GM21447 (cell line): Measurements from ENCODE around the gene NGFR.

Experiments
- ATAC-seq: cut with Tn5 transposase; IDR thresholded peaks from one replicate; pipeline ENCODE4 v1.9.1; 2021; ENCODE audit not compliant: unreplicated experiment

NGFR gene

GRCh38 chr17:49468811-49469385 lies 26.2 kb upstream of the NGFR start:
- no peak for ATAC-seq

- no peak for ATAC-seq
Observed at GRCh38 chr17:49469831-49470810, 25.0 kb upstream of the NGFR start.

DNA sequence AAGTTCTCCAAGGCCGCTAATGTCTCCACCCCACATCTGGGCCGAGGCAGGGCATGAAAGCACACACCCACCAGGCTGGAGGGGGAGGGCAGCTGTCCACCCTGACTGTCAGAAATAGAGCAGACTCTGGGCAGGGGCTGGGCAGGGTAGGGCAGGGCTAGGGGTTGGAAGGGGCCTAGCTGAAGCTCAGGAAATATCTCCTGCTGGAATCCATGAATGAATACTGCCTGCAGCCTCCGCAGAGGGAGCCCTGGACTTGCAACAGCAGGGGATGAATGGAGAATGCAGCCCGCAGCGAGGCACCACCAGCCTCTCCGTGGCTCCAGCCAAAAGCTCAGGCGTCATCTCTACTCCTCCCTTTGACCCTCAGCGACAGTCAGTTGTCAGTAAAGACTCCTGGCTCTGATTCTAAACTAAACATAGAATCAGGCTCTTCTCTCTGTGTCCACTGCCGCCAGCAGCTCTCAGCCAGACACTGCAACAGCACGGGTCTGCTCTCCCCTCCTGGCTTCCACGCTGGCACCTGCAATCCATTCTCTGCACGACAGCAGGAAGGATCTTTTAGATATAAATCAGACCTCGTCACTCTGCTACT lies 23.9 kb upstream of the NGFR start:
- no peak for ATAC-seq

- no peak for ATAC-seq
Observed at GRCh38 chr17:49471769-49472168, 23.3 kb upstream of the NGFR start.

GRCh38 chr17:49472527-49472926 lies 22.6 kb upstream of the NGFR start:
- ATAC-seq: no peak

- ATAC-seq: no peak
Observed at GRCh38 chr17:49473900-49474751, 21.0 kb upstream of the NGFR start.

DNA sequence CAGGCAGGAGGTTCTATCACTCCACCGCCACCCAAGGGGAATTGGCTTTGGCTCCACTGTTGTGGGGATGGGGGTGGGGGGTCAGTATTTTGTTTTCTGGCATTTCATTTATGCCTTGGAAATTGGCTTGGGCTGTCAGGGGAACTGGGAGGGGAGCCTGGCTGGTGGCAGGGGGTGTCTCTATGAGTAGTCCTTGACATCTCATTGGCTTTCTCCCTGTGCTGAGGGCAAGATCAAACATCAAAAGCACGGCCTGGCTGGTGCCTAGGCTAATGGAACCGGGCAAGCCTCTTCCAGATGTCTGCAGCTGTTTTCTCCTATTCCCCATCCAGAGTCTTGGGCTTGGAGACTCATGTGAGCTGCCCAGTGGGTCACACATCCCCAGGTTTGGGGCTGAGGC lies 17.4 kb upstream of the NGFR start:
- ATAC-seq: no peak

DNA sequence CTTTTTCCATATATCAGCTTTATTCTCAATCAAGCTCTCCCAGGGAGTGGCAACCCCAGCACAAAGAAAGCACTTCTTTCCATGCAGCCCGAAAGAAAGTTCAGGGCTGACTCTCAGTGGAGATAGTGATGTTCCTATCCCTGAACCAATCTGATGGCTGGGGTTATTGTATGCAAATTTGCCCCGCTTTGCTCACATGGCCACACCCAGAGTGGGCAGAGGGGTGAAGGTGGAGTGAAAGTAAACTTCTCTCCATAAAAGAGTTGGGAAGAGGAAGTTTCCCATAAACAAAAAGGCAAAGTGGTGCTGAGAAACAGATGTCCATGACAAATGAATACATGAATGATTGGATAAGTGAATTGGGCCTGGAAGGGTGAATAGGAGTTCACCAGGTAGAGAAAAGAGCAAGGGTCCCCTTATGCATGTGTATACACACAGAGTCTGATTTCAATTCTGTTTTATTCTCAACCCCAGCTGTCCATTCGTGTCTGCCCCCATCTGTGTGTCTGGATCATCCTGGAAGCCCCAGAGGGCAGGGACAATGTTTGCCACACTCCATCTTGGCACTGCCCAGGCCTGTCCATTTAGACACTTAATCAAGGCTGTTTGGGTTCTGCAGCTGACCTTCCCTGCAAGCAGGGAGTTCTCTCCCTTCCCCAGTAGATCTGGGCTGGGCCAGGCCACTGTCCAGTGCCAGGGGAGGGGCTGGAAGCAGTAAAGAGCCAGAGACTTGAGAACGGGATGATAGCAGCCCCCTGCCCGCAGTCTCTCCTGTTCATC lies 14.1 kb upstream of the NGFR start:
- ATAC-seq: no peak

DNA sequence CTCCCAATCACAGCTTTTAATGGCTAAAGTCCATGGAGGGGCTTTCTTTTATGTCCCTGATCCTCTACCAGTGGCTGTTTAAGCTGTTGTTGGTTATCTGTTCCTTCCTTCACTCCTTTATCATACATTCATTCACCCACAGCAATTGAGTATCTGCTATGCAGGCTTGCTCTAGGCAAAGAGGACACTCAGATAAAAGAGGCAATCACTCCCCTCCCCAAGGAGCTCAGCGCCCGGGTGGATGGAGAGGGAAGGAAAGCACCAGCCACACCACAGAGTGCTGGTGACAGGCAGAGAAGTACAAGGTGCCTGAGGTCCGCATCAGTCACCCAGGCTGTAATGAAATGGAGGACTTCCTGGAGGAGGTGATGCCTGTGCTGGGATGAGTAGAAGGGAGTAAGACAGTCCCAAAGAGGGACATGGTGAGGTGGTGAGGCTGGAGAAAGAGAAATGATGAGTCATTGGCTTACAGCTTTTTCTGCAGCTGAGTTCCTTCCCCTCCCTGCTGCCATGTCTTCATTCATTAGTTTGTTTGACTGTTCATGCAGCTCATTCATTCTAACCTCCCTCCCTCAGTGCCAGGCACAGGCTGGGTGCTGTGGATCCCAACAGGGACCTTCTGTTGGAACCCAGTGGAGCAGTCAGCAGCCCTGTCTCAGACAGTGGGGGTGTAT lies 12.8 kb upstream of the NGFR start:
- ATAC-seq: no peak

GRCh38 chr17:49483599-49484509 lies 11.2 kb upstream of the NGFR start:
- ATAC-seq: no peak

DNA sequence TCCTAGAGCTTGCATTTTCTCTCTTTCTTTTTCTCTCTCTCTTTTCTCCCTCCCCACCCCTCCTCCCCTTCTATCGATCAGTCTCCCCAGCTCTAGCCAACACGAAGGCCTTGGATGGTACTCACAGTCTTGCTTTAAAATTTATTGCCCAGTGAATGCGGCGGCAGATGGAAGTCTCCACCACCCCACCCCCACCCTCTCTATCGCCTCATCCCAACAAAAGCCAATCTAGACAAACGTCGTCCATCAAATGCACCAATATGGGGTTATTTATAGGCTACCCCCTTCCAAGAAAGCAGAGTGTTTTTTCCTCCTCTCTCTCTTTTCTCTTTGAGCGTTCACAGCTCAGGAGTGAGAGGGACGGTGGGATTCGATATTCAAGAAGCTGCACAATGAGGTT lies 10.5 kb upstream of the NGFR start:
- ATAC-seq: no peak

DNA sequence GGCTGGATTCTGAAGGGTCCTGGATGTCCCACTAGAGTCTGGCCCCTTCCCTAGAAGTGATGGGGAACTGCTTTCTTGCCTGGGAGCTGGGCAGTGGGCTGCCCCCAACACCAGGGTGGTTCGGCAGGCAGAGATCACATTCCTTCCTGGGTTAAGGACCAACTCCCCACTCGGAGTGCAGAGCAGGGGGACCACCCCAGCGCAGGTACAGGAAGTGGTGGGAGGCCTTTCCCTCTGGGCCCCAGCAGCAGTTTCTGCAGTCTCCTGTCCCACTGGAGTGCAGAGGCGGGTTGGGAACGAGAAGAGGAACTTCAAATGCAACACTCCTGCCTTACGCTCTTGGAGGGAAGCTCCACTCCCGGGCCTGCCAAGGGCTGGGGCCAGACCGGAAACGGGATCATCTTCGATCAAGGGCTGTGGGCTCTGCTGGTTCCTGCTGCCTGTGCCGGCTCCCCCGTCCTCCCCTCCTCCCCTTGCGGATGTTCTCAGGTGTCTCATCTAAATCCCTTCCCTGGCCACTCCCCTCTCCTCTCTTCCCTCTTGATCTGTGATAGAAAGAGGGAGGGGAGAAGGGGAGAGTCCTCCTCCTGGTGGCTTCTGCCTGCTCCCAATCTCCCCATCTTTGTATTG lies 9.0 kb upstream of the NGFR start:
- no peak for ATAC-seq

DNA sequence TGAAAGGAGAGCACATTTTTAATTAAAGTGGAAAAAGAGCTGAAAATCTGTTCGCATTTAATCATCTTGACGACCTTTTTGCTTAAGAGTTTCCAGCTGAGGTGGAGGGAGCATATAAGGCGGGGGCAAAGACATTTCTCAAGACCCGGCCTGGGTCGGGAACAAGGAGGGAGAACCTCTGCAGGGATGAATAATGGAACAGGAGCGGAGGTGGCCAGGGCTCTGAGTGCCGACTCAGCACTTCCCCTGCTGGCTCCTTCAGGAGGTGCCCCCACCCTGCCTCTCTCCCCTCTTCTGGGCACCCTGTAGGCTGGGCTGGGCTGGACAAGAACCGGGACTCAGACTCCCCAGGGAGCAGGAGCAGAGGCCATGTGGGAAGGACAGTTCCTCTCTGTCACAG lies 7.9 kb upstream of the NGFR start:
- no peak for ATAC-seq

- no peak for ATAC-seq
Observed at GRCh38 chr17:49488612-49489011, 6.5 kb upstream of the NGFR start.

DNA sequence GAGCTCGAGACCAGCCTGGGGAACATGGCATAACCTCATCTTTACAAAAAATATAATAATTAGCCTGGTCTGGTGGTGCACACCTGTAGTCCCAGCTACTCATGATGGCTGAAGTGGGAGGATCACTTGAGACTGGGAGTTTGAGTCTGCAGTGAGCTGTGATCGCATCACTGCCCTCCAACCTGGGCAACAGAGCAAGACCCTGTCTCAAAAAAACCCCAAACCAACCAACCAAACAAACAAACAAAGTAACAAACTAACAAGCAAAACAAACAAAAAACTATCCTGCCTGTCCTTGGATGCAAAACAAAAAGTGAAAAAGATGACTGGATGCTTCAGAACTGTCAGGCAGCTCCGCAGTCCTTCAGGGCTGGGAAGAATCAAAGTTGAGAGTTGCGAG lies 5.7 kb upstream of the NGFR start:
- ATAC-seq: no peak

GRCh38 chr17:49490276-49490675 lies 4.8 kb upstream of the NGFR start:
- ATAC-seq: no peak

GRCh38 chr17:49491192-49491769 lies 3.8 kb upstream of the NGFR start:
- ATAC-seq: no peak

DNA sequence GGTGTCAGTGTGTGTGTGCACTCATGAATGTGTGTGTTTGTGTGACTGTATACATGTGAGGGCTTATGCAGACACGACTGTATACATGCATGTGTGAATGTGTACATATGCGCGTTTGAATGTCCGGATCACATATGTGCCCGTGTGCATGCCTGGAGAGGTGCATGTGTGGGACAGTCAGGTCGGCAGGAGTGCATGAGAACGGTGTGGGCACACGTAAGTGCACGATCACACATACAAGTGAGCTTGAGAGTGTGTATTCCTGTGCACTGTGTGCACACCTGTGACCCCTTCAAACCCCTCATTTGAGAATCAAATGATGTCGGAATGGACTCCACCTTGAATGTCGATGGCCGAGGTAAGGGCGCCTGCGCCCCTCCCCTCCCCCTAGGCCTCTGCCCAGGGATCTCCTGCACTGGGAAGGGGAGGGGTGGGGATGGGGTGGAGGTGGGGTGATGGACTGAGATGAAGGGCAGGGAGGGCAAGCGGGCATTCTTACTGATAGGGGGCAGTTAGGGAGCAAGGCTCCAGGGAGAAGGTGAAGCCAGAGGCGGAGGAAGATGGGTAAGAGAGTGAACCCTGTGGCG lies 601 bp upstream of the NGFR start:
- no peak for ATAC-seq
